Measurements from ENCODE around the gene VSIR.

Gene VSIR

GRCh38 chr10:71806704-71807556, 33.6 kb upstream of the VSIR start:
- H3K9ac ChIP-seq (ENCODE audit: low read length) = no peak overlapping the region

GRCh38 chr10:71805776-71806703, 32.7 kb upstream of the VSIR start:
- Histone ChIP-seq H3K27ac (ENCODE audit: low read length) (no peak overlapping the region), H3K36me3 (replicated peaks; ENCODE audit: low read depth, low read length) (no peaks in the 10 kb centered on the region), H3K4me3 (ENCODE audit: low read length) (no peak overlapping the region), H2AFZ (ENCODE audit: low read depth, low read length) (no peak overlapping the region), H4K20me1 (ENCODE audit: insufficient read depth, low read length) (no peaks in the 10 kb centered on the region), H3K4me1 (ENCODE audit: low read length) (peaks cover 22% of the 10 kb centered on the region), H3K27me3 (ENCODE audit: low read depth, low read length) (peaks cover 7% of the 10 kb centered on the region; the same call in 1 of the 2 replicates), H3K4me2 (ENCODE audit: low read length) (no peak overlapping the region), H3K79me2 (ENCODE audit: low read length) (no peaks in the 10 kb centered on the region), H3K9ac (ENCODE audit: low read length) (no peak overlapping the region), H3K9me3 (ENCODE audit: insufficient read depth, low read length) (no peaks in the 10 kb centered on the region)
- TF ChIP-seq CTCF (IDR thresholded peaks at IDR 0.05; ENCODE audit: low read depth, low read length) = no peak
- no peak for TF ChIP-seq EZH2phosphoT487 (IDR thresholded peaks at IDR 0.05; ENCODE audit: low read depth)

More at GRCh38 chr10:71806704-71807556, 33.6 kb upstream of the VSIR start:
- Histone ChIP-seq H3K4me3 (ENCODE audit: low read length) (no peak overlapping the region), H3K4me2 (ENCODE audit: low read length) (no peak overlapping the region), H3K27me3 (ENCODE audit: low read depth, low read length) (peaks cover 7% of the 10 kb centered on the region; the same call in 1 of the 2 replicates), H3K27ac (ENCODE audit: low read length) (no peak overlapping the region), H3K79me2 (ENCODE audit: low read length) (no peaks in the 10 kb centered on the region), H3K36me3 (replicated peaks; ENCODE audit: low read depth, low read length) (no peaks in the 10 kb centered on the region), H2AFZ (ENCODE audit: low read depth, low read length) (no peak overlapping the region), H3K9me3 (ENCODE audit: insufficient read depth, low read length) (no peaks in the 10 kb centered on the region), H4K20me1 (ENCODE audit: insufficient read depth, low read length) (no peaks in the 10 kb centered on the region), H3K4me1 (ENCODE audit: low read length) (peaks cover 14% of the 10 kb centered on the region)
- TF ChIP-seq EZH2phosphoT487 (IDR thresholded peaks at IDR 0.05; ENCODE audit: low read depth) (no peak), CTCF (IDR thresholded peaks at IDR 0.05; ENCODE audit: low read depth, low read length) (no peak)

GRCh38 chr10:71804077-71804476, 30.8 kb upstream of the VSIR start:
- Histone ChIP-seq H3K9ac (ENCODE audit: low read length) (no peak overlapping the region), H3K36me3 (replicated peaks; ENCODE audit: low read depth, low read length) (no peaks in the 10 kb centered on the region), H2AFZ (ENCODE audit: low read depth, low read length) (no peak overlapping the region), H3K27me3 (ENCODE audit: low read depth, low read length) (peaks cover 18% of the 10 kb centered on the region), H3K27ac (ENCODE audit: low read length) (no peak overlapping the region), H3K79me2 (ENCODE audit: low read length) (no peaks in the 10 kb centered on the region), H3K4me1 (ENCODE audit: low read length) (peaks cover 30% of the 10 kb centered on the region), H4K20me1 (ENCODE audit: insufficient read depth, low read length) (no peaks in the 10 kb centered on the region), H3K4me2 (ENCODE audit: low read length) (no peak overlapping the region), H3K4me3 (ENCODE audit: low read length) (no peak overlapping the region), H3K9me3 (ENCODE audit: insufficient read depth, low read length) (no peaks in the 10 kb centered on the region)
- TF ChIP-seq EZH2phosphoT487 (IDR thresholded peaks at IDR 0.05; ENCODE audit: low read depth) (no peak), CTCF (IDR thresholded peaks at IDR 0.05; ENCODE audit: low read depth, low read length) (no peak)
